Central memory CD8-positive, alpha-beta T cell (primary cell): ENCODE data around the gene GRIPAP1.

ENCODE experiments used
- ATAC-seq: fragments of 150-1000 bp; cut with Tn5 transposase; replicated peaks from 2 replicates; pipeline ENCODE4 v1.10.0; 2022; ENCODE audit warnings: mild to moderate bottlenecking, moderate FRiP score, moderate number of reproducible peaks; ENCODE audit not compliant: poor library complexity, severe bottlenecking; ENCODE audit errors: extremely low read depth
- DNase-seq, 2 donors: peaks; one replicate each; pipeline ENCODE4 v3.0.0; 2021; ENCODE audit warnings: low spot score in 2 of 2
- H3K27ac Mint-ChIP-seq: one replicate; pipeline ENCODE4 v1.8.0; 2022; ENCODE audit warnings: low read depth, mild to moderate bottlenecking, moderate library complexity, mixed read lengths
- H3K27me3 Mint-ChIP-seq: one replicate; pipeline ENCODE4 v1.8.0; 2022; ENCODE audit warnings: mixed read lengths
- H3K36me3 Mint-ChIP-seq: one replicate; pipeline ENCODE4 v1.8.0; 2022; ENCODE audit warnings: mild to moderate bottlenecking, moderate library complexity, mixed read lengths; ENCODE audit not compliant: insufficient read depth
- H3K4me1 Mint-ChIP-seq: one replicate; pipeline ENCODE4 v1.8.0; 2022; ENCODE audit warnings: mixed read lengths
- H3K4me3 Mint-ChIP-seq: one replicate; pipeline ENCODE4 v1.8.0; 2022; ENCODE audit warnings: mild to moderate bottlenecking, moderate library complexity, mixed read lengths
- H3K9me3 Mint-ChIP-seq: one replicate; pipeline ENCODE4 v1.8.0; 2022; ENCODE audit warnings: mixed read lengths

Gene GRIPAP1

DNA sequence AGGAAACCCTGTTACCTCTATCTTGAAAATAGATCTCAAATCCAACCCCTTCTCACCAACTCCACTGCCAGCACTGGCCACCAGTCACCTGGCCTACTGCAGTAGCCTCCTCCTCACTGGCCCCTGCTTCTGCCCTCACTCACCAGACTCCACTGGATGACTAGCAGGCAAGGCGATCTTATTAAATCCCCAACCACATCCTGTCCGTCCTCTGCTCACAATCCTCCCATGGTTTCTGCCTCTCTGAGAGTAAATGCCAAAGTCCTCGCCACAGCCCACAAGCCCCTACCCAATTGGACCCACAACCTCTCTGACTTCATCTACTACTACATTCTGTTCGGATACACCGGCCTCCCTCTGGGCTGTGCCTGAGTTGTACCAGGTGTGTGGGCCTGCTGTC lies 77.8 kb downstream of the GRIPAP1 start:
- H3K4me1 Mint-ChIP-seq, result peaks cover 24% of the 10 kb centered on the region
- peaks cover 29% of the 10 kb centered on the region for H3K36me3 Mint-ChIP-seq
- peak overlapping the region; percentile 8 for H3K27ac Mint-ChIP-seq
- no peak overlapping the region for H3K4me3 Mint-ChIP-seq
- H3K9me3 Mint-ChIP-seq, result no peaks in the 10 kb centered on the region
- H3K27me3 Mint-ChIP-seq, result no peaks in the 10 kb centered on the region
- DNase-seq, result no peak
- ATAC-seq, result no peak

DNA sequence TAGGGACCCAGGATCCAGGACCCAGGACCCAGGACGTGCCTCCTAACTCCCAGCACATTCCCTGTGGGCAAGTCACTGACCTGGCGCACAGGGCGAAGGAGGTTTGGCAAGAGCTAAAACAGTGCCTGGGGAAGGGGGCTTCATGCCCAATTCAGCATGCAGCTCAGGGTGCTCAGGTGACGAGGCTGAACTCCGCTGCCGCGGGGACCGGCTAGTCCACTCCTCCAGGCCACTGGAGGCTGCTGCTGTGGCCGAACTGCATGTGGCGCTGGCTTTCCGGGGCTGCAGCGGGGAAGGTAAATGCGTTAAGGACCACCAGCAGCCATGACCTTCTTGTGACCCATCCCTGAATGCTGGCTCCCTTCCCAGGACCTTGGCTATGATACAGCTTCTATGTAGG lies 78.3 kb downstream of the GRIPAP1 start:
- H3K27ac Mint-ChIP-seq, result peak overlapping the region; percentile 8
- H3K4me3 Mint-ChIP-seq, result no peak overlapping the region
- peaks cover 33% of the 10 kb centered on the region for H3K36me3 Mint-ChIP-seq

More for the DNA sequence above, 78.3 kb downstream of the GRIPAP1 start:
- DNase-seq (no peak), ATAC-seq (no peak)
- H3K27me3 Mint-ChIP-seq, result no peaks in the 10 kb centered on the region
- H3K4me1 Mint-ChIP-seq, result peaks cover 24% of the 10 kb centered on the region
- no peaks in the 10 kb centered on the region for H3K9me3 Mint-ChIP-seq
